Sigmoid colon (tissue), 7 donors: ENCODE results near the gene TUBGCP2. TPM values are rescaled to one million over a fixed set of nuclear protein-coding genes. Genes with fewer than 3 reads are reported as not detected.

Experiments
- DNase-seq: peaks from one replicate; pipeline ENCODE4 v3.0.0-alpha.2; 2019
- H3K27ac ChIP-seq, 4 donors: fragments of 200-600 bp; sonication (generic); one replicate each; pipeline ENCODE4 v1.5.1; 2016 to 2019; ENCODE audit warnings: mild to moderate bottlenecking in 1 of 4
- H3K27me3 ChIP-seq, 3 donors: fragments of 200-600 bp; sonication (generic); one replicate each; pipeline ENCODE4 v1.5.1; 2019; ENCODE audit warnings: mild to moderate bottlenecking in 1 of 3
- H3K36me3 ChIP-seq, 4 donors: fragments of 200-600 bp; sonication (generic); one replicate each; pipeline ENCODE4 v1.5.1; 2016 to 2019
- H3K4me1 ChIP-seq, 4 donors: fragments of 200-600 bp; sonication (generic); one replicate each; pipeline ENCODE4 v1.5.1; 2017 to 2019
- H3K4me3 ChIP-seq, 4 donors: fragments of 200-600 bp; sonication (generic); one replicate each; pipeline ENCODE4 v1.5.1; 2017 to 2019; ENCODE audit warnings: mild to moderate bottlenecking in 2 of 4, moderate library complexity in 1 of 4
- H3K9me3 ChIP-seq, 4 donors: fragments of 200-600 bp in 3 of 4; sonication (generic) in 3 of 4; one replicate each; pipeline versions ENCODE4 v1.5.1 to v1.6.1; 2013 to 2019
- EP300 ChIP-seq, 4 donors: sonication (generic); formaldehyde crosslinking; IDR thresholded peaks; one replicate each; pipeline ENCODE4 v1.6.1; 2017; ENCODE audit warnings: antibody characterized with exemption in 4 of 4
- POLR2A ChIP-seq, 2 donors: fragments of 450-650 bp; IDR thresholded peaks; one replicate each; pipeline ENCODE4 v1.6.1; 2016; ENCODE audit warnings: antibody characterized with exemption in 2 of 2, mild to moderate bottlenecking in 2 of 2, moderate library complexity in 2 of 2
- POLR2AphosphoS5 ChIP-seq, 4 donors: sonication (generic); formaldehyde crosslinking; IDR thresholded peaks; one replicate each; pipeline ENCODE4 v1.6.1; 2017; ENCODE audit warnings: antibody characterized with exemption in 4 of 4
- WGBS, 2 donors: extraction: QIAGEN DNeasy Blood & Tissue Kit; methylation state at CpG; one replicate each; pipeline ENCODE4 v1.1.7; 2013; 5-methylcytosine and 5-hydroxymethylcytosine counted together
- intact Hi-C: fragments of 100-400 bp; cut with DNase I; formaldehyde crosslinking; loops from one replicate; pipeline ENCODE4 v1.15.1; 2023
- polyA plus RNA-seq, 3 donors: library from polyadenylated mRNA; stranded (reverse); fragments of 200-250 nt; gene quantifications; one replicate each; pipeline ENCODE4 v1.2.3, GENCODE V29; 2013
- total RNA-seq, 4 donors: library from RNA; depleted of rRNA; stranded (reverse); fragments of >200 nt; gene quantifications; one replicate each; pipeline ENCODE4 v1.1.0, GENCODE V29; 2016
- TF ChIP-seq, protein P1 (sequence below), 4 experiments: fragments of 450-650 bp in 3 of 4; fragments of 200-600 bp in 1 of 4; IDR thresholded peaks; one replicate each; pipeline ENCODE4 v1.5.1; 2016 to 2019; ENCODE audit warnings: antibody characterized with exemption in 4 of 4, mild to moderate bottlenecking in 3 of 4, moderate library complexity in 2 of 4
- donor health status: healthy with polysubstance abuse.
- donor health status: Bipolar disorder and iron deficiency.
- donor health status: healthy.

The TUBGCP2 gene
- total and polyA plus RNA-seq, 7 donors, result 13.8 to 51.1 (median 27.2) TPM

DNA sequence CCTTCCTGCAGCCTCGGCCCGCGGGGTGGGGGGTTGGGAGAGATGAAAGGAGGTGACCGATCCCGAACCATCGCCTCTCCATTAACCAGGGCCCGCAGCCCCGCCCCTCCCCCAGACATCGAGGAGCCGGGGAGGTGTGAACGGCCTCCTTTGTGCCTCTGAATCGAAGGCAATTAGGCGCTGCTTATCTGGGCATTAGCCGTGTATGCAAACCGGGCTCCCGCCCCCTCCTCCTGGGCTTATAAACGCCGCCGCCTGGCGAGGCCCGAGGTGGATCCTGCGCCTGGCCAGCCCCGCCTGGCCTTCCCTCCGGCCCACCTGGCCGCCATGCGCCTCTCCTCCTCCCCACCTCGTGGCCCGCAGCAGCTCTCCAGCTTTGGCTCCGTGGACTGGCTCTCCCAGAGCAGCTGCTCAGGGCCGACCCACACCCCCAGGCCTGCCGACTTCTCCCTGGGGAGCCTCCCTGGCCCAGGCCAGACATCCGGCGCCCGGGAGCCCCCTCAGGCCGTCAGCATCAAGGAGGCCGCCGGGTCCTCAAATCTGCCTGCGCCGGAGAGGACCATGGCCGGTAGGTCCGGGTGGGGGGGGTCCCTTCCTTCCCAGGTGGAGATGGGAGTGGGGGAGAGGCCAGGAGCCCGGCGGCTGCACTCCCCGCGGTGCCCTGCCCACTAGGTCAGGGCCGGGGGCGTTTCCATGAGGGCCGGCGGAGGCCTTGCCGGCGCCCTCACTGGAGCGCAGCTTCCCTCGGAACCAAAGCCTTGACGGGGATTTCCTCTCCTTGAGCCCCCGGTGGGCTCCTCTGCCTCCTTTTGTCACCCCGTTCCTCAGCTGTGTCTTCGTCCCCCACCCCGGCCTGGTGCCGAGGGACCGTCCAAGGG, 70.8 kb downstream of the TUBGCP2 start, which contains the start of gene VENTX:
Gene VENTX (plus strand): TSS at position 268 of the 878 bp plus-strand sequence. CDS start 60 bp downstream, at position 328.
- TF ChIP-seq POLR2AphosphoS5 (IDR thresholded peaks at IDR 0.05) (no peak), EP300 (IDR thresholded peaks at IDR 0.05) (no peak), POLR2A (IDR thresholded peaks at IDR 0.05) (no peak)
- TF ChIP-seq, protein P1, sequence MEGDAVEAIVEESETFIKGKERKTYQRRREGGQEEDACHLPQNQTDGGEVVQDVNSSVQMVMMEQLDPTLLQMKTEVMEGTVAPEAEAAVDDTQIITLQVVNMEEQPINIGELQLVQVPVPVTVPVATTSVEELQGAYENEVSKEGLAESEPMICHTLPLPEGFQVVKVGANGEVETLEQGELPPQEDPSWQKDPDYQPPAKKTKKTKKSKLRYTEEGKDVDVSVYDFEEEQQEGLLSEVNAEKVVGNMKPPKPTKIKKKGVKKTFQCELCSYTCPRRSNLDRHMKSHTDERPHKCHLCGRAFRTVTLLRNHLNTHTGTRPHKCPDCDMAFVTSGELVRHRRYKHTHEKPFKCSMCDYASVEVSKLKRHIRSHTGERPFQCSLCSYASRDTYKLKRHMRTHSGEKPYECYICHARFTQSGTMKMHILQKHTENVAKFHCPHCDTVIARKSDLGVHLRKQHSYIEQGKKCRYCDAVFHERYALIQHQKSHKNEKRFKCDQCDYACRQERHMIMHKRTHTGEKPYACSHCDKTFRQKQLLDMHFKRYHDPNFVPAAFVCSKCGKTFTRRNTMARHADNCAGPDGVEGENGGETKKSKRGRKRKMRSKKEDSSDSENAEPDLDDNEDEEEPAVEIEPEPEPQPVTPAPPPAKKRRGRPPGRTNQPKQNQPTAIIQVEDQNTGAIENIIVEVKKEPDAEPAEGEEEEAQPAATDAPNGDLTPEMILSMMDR (IDR thresholded peaks at IDR 0.05), result no peak
- Histone ChIP-seq H3K36me3 (no peaks in the 10 kb centered on the region), H3K27ac (no peak within 1 kb of the TSS), H3K4me1 (peaks cover 0 to 32% (median 21%) of the 10 kb centered on the region in 4 donors), H3K27me3 (peaks cover 33 to 94% (median 66%) of the 10 kb centered on the region in 3 donors), H3K4me3 (peak within 1 kb of the TSS in 3 of 4 donors; percentile 3 to 33 (median 27)), H3K9me3 (no peaks in the 10 kb centered on the region)
- no peak for DNase-seq
- intact Hi-C loops, result no loop called here
- 23 to 27% methylated on average over 60 of the region's 60 CpGs for WGBS, 2 donors

GRCh38 chr10:133237241-133237587, 71.5 kb downstream of the TUBGCP2 start:
- TF ChIP-seq POLR2A (IDR thresholded peaks at IDR 0.05) (no peak), POLR2AphosphoS5 (IDR thresholded peaks at IDR 0.05) (no peak), EP300 (IDR thresholded peaks at IDR 0.05) (no peak)
- TF ChIP-seq, protein P1 (IDR thresholded peaks at IDR 0.05), result no peak
- DNase-seq, result no peak
- Histone ChIP-seq H3K27me3 (peaks cover 33 to 94% (median 70%) of the 10 kb centered on the region in 3 donors), H3K9me3 (no peaks in the 10 kb centered on the region), H3K4me3 (peak overlapping the region in 2 of 4 donors; percentile 27 to 33), H3K4me1 (peaks cover 0 to 32% (median 21%) of the 10 kb centered on the region in 4 donors), H3K36me3 (no peaks in the 10 kb centered on the region), H3K27ac (no peak overlapping the region)
- intact Hi-C loops, result no loop called here
- WGBS, 2 donors, result 4 to 8% methylated on average over 32 of the region's 32 CpGs

DNA sequence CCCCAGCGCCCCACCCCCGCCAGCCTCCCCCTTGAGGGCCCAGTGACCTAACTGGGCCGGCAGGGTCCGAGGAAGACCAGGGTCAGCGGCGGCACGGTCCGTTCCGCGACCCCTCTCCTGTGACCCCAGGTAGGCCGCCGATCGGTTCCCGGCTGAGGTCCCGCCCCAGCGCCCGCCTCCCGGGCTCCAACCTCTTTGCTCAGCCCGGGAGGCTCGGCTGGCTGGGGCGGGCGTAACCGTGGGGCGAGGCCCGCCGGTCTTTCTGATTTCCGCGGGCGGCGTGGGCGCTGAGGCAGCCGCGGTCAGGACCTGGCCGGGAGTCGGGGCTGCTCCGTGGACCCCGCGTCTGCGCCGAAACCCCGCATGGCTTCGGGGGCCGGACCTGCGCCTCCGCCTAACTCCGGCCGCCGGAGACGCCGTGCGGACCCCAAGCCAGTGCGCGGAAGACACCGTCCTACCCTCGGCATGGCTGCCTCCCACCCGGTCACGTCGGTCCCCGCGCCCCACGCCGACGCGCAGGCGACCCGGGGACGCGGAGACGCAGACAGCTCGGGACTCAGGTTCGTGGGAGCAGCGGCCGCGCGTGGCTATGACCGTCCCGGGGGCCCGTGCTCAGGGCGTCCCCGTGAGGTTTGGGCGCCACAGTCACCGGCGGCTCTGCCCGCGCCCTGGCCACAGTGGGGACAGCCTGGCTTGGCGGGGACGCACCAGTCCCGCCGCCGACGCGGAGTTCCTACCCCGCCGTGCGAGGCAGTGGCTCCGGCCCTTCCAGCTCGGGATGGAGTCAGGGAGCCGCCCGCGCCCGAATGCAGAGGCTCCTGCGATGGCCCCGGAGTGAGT, 72.1 kb downstream of the TUBGCP2 start:
- Histone ChIP-seq H3K4me3 (peak overlapping the region in 3 of 4 donors; percentile 3 to 33 (median 27)), H3K36me3 (no peaks in the 10 kb centered on the region), H3K9me3 (no peaks in the 10 kb centered on the region), H3K27me3 (peaks cover 34 to 94% (median 75%) of the 10 kb centered on the region in 3 donors), H3K4me1 (peaks cover 0 to 32% (median 21%) of the 10 kb centered on the region in 4 donors), H3K27ac (no peak overlapping the region)
- intact Hi-C loops, result no loop called here
- DNase-seq, result no peak
- TF ChIP-seq, protein P1 (IDR thresholded peaks at IDR 0.05), result no peak
- TF ChIP-seq EP300 (IDR thresholded peaks at IDR 0.05), result no peak
- TF ChIP-seq POLR2AphosphoS5 (IDR thresholded peaks at IDR 0.05), result no peak
- TF ChIP-seq POLR2A (IDR thresholded peaks at IDR 0.05), result no peak
- 2 to 4% methylated on average over 103 of the region's 103 CpGs for WGBS, 2 donors

- DNase-seq, result no peak
- Histone ChIP-seq H3K27ac (no peak overlapping the region), H3K4me1 (peaks cover 0 to 32% (median 21%) of the 10 kb centered on the region in 4 donors), H3K4me3 (peak overlapping the region in 2 of 4 donors; percentile 27 to 33), H3K9me3 (no peaks in the 10 kb centered on the region), H3K27me3 (peaks cover 40 to 94% (median 79%) of the 10 kb centered on the region in 3 donors), H3K36me3 (no peaks in the 10 kb centered on the region)
- intact Hi-C loops, result no loop called here
- 4 to 5% methylated on average over 18 of the region's 18 CpGs for WGBS, 2 donors
- no peak for TF ChIP-seq POLR2A (IDR thresholded peaks at IDR 0.05)
- TF ChIP-seq EP300 (IDR thresholded peaks at IDR 0.05), result no peak
Measured at GRCh38 chr10:133235932-133236331, 72.7 kb downstream of the TUBGCP2 start.
